Activated naive CD4-positive, alpha-beta T cell treated with anti-CD3 and anti-CD28 coated beads, Interleukin-2, amount 50 U/mL, for 24 hours (primary cell): Measurements from ENCODE around the gene SYT6.

ENCODE experiments used
- H3K27ac Mint-ChIP-seq: one replicate; pipeline ENCODE4 v1.8.0; 2021; ENCODE audit warnings: mild to moderate bottlenecking, mixed read lengths
- H3K27me3 Mint-ChIP-seq: one replicate; pipeline ENCODE4 v1.8.0; 2021; ENCODE audit warnings: mixed read lengths
- H3K36me3 Mint-ChIP-seq: one replicate; pipeline ENCODE4 v1.8.0; 2021; ENCODE audit warnings: mixed read lengths
- H3K4me1 Mint-ChIP-seq: one replicate; pipeline ENCODE4 v1.8.0; 2021; ENCODE audit warnings: mixed read lengths
- H3K4me3 Mint-ChIP-seq: one replicate; pipeline ENCODE4 v1.8.0; 2021; ENCODE audit warnings: mild to moderate bottlenecking, mixed read lengths
- H3K9me3 Mint-ChIP-seq: one replicate; pipeline ENCODE4 v1.8.0; 2021; ENCODE audit warnings: mixed read lengths

Gene SYT6

DNA sequence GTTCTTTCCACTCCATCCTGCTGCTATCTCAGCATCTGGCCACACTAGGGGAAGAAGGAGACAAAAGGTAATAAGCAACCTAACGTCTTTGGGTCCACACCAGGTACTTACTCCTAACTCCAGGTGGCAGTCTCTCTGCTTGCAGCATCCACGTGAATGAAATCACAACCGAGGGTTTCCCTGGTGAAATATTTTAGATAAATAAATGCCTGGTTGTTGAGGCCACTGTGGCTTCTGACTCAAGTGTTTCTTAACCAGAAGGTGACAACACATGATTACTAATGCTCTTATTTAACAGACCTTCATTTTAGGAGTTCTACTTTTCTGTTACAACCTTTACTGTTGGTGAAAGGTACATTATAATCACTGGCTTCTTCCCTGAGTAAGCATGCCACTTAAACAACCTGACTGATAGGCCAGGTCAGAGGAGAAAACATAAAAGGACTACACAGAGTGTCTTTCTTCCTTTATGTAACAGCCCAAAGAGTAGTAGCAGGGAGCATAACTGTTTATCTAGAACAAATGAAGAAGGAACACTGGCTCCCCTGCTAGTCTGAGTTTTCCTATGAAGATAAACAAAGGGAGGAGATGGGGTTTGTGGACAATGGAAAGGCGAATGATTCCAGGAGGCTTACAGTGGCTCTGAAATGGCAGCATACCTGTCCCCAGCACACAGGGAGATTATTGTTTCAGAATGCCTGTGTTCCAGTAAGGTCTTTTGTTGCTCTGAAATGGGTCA, 59.9 kb downstream of the SYT6 start:
- H3K27me3 Mint-ChIP-seq: no peaks in the 10 kb centered on the region
- no peaks in the 10 kb centered on the region for H3K36me3 Mint-ChIP-seq
- no peak overlapping the region for H3K27ac Mint-ChIP-seq
- H3K4me3 Mint-ChIP-seq: no peak overlapping the region
- no peaks in the 10 kb centered on the region for H3K9me3 Mint-ChIP-seq
- peaks cover 9% of the 10 kb centered on the region for H3K4me1 Mint-ChIP-seq

DNA sequence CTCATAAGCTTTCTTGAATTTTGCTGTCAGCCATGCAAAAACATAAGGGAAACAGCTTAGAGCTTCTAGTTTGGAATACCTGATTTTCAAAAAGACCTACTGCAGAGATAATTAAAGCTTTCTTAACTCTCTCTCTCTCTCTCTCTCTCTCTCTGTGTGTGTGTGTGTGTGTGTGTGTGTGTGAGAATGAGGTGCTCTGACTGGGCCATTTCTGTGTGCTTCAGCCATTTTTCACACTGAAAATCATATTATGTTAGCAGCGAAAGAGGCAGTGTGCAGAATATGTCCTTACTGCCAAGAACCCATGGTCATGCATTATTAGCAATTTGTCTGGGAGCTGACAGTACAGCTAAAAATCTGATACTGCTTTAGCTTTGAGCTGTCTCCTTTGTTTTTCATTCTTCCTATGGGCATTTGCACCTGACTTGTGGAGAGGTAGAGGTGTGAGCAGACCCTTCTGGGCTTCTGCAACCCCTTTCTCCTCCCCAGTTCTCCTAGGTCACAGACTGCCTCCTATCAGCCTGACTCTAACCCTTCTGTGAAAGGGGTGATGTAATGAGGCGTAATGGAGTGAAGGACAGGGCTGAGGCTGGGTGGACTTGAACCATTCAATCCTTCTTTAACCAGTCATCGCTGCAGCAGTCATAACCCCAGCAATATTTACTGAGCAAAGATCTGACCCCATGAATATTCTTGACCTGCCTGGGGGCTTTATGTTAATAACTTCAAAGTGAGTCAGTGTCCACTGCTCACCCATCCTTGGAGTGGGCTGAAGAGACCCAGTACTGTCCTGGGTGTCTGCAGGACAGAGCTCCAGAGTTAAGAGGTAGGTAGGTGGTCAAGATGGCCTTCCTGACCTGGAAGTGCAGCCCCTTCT, 61.2 kb downstream of the SYT6 start:
- Mint-ChIP-seq H3K9me3 (no peaks in the 10 kb centered on the region), H3K36me3 (no peaks in the 10 kb centered on the region), H3K4me3 (no peak overlapping the region), H3K27ac (no peak overlapping the region), H3K27me3 (no peaks in the 10 kb centered on the region), H3K4me1 (peaks cover 9% of the 10 kb centered on the region)

DNA sequence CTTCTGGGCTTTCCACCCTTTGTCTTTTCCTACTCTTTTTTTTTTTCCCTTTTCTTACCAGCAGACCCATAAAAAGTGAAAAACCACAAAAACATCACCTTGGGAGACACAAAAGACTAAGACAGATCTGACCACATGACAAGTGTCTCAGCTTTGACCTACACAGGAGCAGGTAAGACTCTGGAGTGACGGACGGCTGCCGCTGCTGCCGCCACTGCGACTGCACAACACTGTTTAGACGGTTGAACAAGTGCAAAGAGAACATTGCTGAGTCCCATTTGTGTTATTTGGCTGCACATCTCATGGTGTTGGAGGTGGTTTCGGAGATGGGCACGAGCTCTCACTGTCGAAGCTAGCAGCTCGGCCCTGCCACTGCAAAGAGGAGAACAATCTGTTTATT, 62.0 kb downstream of the SYT6 start:
- H3K4me1 Mint-ChIP-seq: peaks cover 9% of the 10 kb centered on the region

DNA sequence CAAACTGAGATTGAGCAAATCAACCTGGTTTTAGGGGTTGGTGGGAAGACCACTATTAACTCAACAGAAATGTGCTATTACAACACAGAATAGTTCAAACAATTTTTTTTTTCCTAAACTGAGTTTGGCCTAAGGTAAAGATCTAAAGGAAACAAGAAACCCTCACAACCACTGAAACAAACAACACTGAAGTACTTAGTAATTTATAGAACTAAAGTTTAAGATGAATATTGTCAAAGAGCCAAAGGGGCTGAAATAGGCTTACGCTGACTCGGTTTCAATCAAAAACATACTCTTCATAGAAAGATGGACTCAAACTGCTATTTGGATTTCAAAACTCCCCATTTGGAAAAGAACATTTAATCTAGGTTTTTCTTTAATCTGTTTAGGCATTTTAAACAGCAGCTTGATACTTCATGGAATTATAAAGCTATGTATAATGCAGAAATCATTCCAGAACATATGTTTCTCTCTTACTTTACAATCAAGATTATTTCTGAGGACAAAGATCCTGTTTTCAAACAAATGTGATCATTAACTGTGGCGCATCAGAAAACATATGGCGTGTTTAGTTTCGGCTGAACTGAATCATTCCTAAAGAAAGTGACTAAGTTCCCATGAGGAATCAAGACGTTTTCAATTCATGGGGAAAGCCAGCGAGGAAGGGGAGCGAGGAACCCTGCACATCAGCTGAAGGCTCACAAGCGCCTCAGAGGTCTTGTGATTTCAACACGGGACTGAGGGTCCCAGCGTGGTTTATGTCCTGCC, 62.7 kb downstream of the SYT6 start:
- no peak overlapping the region for H3K27ac Mint-ChIP-seq
- no peaks in the 10 kb centered on the region for H3K9me3 Mint-ChIP-seq
- peaks cover 9% of the 10 kb centered on the region for H3K4me1 Mint-ChIP-seq
- H3K4me3 Mint-ChIP-seq: no peak overlapping the region
- no peaks in the 10 kb centered on the region for H3K27me3 Mint-ChIP-seq
- H3K36me3 Mint-ChIP-seq: no peaks in the 10 kb centered on the region

More for the DNA sequence above, 62.0 kb downstream of the SYT6 start:
- no peaks in the 10 kb centered on the region for H3K36me3 Mint-ChIP-seq
- no peak overlapping the region for H3K4me3 Mint-ChIP-seq
- no peaks in the 10 kb centered on the region for H3K27me3 Mint-ChIP-seq
- no peak overlapping the region for H3K27ac Mint-ChIP-seq
- H3K9me3 Mint-ChIP-seq: no peaks in the 10 kb centered on the region

DNA sequence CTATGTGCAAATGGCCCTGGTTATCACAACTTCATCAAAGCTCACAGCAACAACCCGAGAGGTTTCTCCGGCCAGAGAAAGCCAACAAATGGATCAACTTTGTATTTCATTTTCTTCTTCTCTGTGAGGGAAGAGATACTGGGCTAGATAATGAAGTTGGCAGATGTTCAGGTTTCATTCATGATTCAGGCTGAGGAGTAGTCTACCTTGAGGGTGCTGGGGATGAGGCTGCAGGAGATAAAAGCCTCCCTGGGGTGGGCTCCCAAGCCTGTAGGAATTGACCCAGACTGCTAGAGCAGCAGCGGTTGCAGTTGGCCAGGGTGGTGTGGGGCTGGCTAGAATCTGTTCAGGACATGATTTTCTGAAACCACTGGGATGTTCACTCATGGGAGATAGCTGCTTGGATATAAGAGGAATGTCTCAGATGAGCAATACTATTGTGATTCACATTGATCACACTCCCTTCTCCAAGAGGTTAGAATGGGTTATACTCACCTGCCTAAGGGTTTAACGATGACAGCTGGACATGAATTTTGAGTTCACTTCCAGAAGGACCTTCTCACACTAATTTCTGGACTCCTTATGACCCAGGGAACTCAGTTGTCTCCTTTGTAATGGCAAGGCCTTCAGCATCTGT, 64.0 kb downstream of the SYT6 start:
- Mint-ChIP-seq H3K4me3 (no peak overlapping the region), H3K4me1 (peaks cover 9% of the 10 kb centered on the region), H3K27me3 (no peaks in the 10 kb centered on the region), H3K27ac (no peak overlapping the region), H3K36me3 (no peaks in the 10 kb centered on the region), H3K9me3 (no peaks in the 10 kb centered on the region)

DNA sequence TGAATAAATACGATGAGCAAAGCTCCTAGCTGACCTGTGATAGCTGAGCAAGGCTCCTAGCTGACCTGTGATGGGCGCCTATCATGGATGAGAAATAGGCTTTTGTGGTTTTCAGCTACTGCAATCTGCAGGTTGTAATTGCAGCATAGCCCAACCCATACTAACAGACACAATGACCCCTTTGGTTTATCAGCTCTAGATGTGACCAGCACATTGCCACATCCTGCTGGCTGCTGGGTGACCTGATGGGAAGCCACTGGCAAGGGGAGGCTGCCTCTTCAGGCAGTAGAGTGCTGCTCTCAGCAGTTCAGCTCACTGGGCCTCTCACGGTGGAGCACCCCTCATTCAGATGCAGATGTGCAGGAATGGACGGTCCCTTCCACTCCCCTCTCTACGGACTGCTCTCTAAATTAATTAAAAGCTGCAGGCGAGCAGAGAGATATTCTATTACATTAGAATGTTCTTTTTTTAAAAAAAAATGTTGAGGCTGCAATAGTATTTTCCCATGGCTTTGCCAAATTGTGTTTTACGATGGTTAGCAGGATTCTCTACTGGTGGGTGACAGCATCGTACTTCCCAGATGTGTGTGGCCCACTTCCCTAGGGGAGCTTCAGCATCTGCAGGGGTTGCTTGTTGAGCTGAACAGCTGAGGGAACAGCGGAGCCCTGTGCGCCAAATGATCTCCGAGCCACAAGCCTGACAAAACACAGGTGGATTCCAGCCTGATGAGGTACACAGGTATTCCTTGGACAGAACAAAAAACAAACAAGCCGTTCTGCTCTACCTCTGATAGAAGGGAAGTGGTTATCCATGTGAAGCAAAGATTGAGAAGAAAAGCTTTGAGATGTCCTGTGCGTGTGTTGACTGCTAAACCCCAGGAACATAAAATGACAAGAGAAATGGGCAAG, 65.0 kb downstream of the SYT6 start:
- Mint-ChIP-seq H3K27ac (no peak overlapping the region), H3K4me3 (no peak overlapping the region), H3K9me3 (no peaks in the 10 kb centered on the region), H3K27me3 (no peaks in the 10 kb centered on the region), H3K36me3 (no peaks in the 10 kb centered on the region), H3K4me1 (peaks cover 9% of the 10 kb centered on the region)

DNA sequence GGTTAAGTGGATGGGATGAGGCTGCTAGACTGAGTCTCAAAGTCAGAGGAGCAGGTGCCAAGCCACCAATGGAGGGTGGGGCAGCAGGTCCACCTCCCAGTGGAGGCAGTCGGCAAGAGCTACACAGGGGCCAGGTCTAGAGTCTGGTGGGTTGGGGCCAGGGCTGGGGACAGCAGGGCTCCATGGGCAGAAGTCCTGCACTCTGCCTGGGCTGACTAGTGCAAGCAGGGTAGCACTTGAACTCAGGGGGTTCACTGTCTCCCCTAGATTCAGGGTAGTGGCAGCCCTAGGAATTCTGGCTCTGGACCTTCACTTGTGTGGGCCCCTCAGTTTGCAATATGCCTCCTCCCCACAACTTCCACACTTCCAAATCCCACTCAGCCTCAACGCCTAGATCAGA, 66.2 kb downstream of the SYT6 start:
- Mint-ChIP-seq H3K4me1 (peaks cover 9% of the 10 kb centered on the region), H3K27me3 (no peaks in the 10 kb centered on the region), H3K9me3 (no peaks in the 10 kb centered on the region), H3K36me3 (no peaks in the 10 kb centered on the region), H3K27ac (no peak overlapping the region), H3K4me3 (no peak overlapping the region)

DNA sequence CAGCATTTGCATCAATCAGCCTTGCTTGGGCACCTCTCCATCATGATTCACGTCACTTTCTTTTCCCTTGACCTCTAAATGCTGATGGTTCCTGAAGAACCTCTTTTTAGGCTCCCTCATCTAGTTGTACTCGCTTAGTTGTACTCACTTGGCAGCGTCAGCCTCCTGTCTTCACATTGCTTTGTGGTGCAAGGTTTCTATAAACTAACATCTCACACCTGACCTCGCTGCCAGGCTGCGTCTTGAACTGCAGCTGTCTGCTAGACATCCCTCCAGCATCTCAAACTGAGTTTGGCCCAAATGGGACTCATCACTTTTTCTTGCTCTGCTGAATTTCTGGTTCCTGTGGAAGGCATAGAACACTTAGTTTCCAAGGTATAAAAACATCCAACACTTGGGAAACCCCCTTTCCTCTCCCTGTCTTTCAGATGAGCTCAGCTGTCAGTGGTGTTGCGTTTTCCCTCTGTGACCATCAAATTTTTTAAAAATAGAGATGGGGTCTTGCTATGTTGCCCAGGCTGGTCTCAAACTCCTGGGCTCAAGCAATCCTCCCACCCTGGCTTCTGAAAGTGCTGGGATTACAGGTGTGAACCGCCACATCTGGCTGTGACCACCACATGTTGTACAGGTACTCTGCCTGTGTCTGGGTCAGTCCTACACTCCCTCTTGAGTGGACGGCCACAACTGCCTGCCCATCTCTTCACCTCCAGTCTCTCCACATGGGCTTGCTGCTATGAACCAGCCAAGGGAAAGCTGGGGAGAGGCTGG, 66.9 kb downstream of the SYT6 start:
- H3K4me1 Mint-ChIP-seq: peaks cover 9% of the 10 kb centered on the region
- H3K4me3 Mint-ChIP-seq: no peak overlapping the region
- no peaks in the 10 kb centered on the region for H3K9me3 Mint-ChIP-seq
- no peaks in the 10 kb centered on the region for H3K36me3 Mint-ChIP-seq
- H3K27ac Mint-ChIP-seq: no peak overlapping the region
- H3K27me3 Mint-ChIP-seq: no peaks in the 10 kb centered on the region

DNA sequence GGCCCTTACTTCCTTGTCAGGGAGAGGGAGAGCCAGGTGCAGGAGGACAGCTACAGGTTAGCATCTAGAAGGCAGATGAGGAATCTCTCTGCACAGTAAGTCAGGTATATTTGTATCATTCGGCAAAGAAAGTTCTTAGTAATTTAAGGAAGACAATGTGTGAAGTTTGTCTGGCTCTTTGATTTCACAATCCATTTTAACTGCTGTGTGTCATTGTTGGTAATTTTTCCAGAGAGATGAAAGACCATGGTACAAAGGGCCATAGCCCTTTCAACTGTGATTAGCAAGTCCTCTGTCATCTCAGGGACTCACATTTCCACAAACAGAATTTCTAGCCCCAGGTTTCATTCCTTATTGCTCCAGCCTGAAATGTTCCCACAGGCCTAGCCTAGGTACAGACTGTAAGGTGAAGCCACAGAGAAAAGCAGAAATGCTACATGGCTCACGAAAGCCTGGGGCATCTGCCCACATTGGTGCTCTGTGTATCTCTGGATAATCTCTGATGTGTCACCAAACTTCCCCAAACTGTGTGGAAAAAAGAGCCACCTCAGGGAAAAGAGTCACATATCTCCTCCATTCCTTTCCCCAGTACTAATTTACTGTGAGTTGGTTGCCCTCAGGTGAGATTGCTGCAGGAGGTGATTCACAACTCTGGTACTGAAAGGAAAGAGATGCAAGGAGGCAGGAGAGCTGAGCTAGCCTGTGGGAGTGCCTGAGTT, 70.6 kb downstream of the SYT6 start:
- Mint-ChIP-seq H3K36me3 (no peaks in the 10 kb centered on the region), H3K9me3 (no peaks in the 10 kb centered on the region), H3K4me3 (no peak overlapping the region), H3K4me1 (no peaks in the 10 kb centered on the region), H3K27me3 (no peaks in the 10 kb centered on the region), H3K27ac (no peak overlapping the region)

DNA sequence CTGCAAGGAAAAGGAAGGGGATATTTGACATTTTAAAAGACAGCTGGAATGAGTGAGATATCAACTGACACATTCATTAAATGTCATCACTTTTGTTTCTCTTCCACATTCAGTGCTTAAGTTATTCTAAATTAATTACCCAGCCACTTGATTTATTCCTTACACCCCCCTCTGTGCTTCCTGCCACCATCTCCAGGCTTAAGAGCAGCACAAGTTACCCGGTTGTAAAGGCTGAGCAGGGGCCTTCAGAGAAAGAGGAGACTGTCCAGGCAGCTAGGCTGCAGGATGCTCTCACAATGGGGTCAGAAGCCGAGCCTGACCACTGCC, 71.4 kb downstream of the SYT6 start:
- Mint-ChIP-seq H3K4me3 (no peak overlapping the region), H3K27me3 (no peaks in the 10 kb centered on the region), H3K36me3 (no peaks in the 10 kb centered on the region), H3K4me1 (no peaks in the 10 kb centered on the region), H3K9me3 (no peaks in the 10 kb centered on the region), H3K27ac (no peak overlapping the region)

DNA sequence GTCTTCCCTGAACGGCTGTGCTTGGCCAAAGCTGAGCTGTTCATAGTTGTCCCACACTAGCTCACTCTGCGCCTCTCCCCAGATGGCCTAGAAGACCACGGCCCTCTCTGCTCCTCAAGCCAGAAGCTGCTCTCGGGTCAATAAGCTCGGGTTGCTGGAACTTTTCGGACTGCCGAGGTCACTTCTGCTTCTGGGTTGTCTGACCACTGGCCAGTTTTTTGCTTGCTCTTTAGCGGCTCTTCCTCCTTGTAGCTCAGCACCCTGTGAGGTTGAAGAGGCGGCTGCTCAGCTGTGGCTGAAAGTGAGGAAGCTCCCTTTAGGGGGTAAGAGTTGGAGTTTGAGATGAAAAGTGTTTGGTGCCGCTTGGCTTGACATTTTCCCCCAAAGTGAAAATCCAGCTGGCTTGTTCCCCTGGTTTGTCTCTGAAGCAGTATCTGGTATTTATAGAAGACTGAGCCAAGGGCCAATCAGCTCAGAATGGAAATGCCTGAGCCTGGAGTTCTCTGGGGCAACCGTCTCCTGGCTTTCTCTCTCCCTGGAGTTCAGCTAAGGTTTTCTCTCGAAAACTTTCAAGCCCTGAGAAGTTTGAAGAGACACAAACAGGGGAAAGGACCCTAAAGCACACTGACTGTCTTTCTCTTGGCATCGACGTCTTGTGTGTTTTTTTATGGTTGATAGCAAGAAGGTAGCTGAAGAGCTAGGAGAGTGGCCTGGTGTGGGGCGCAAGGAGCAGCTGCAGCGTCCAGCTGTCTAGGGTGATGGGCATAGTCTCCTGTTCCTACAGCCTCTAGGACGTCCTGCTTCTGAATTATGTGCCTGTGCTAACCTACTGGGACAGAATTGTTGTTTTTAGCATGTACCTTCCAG, 72.0 kb downstream of the SYT6 start:
- Mint-ChIP-seq H3K4me1 (no peaks in the 10 kb centered on the region), H3K9me3 (no peaks in the 10 kb centered on the region), H3K36me3 (no peaks in the 10 kb centered on the region), H3K4me3 (no peak overlapping the region), H3K27ac (no peak overlapping the region), H3K27me3 (no peaks in the 10 kb centered on the region)

DNA sequence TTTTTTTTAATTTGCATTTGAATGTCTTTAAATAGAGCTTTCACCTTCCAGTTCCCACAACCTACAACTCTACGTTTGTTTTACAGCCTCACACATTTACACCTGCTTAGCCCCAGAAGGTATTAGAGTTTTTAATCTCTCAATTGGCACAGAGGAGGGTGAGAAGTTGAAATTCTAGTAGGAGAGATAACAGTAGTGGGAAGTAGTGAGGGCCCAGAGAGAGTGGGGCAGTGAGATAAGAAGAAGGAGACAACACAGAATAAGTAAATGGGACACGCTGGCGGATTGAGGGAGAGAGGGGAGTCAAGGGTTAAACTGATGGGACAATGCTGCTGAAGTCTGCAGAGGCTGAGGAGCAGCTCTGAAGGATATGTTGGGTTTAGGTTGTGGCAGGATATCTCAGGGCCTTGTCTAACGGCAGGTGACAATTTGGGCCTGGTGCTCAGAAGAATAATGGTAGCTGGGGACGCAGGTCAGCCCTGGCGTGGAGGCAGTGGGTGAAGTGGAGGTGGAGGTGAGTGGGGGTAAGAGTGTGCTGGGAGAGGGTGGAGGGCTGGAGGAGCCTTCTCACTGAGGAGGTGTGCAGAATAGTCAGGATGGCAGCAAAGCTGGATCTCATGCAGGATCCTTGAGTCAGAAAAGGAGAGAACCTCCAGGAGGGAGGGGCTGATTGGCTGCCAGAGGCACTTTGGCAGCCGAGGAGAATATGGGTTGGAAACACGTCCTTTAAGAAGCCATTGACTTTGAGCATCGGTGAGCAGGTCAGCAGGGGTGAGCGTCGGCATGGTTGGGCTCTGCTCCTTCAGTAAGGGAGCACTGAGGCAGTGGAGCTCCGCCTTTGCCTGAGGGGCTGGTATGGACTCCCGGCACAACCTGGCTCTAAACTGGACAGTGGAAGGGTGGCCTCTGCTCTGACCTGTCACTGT, 72.9 kb downstream of the SYT6 start:
- no peak overlapping the region for H3K4me3 Mint-ChIP-seq
- no peak overlapping the region for H3K27ac Mint-ChIP-seq

More for the DNA sequence above, 72.9 kb downstream of the SYT6 start:
- H3K9me3 Mint-ChIP-seq: no peaks in the 10 kb centered on the region
- no peaks in the 10 kb centered on the region for H3K4me1 Mint-ChIP-seq
- H3K36me3 Mint-ChIP-seq: no peaks in the 10 kb centered on the region
- no peaks in the 10 kb centered on the region for H3K27me3 Mint-ChIP-seq
